HFFc6 (cell line): ENCODE measurements around the gene LITAFD. TPM values are rescaled to one million over a fixed set of nuclear protein-coding genes. Genes with fewer than 3 reads are reported as not detected.

Experiments
- DNase-seq: peaks from one replicate; pipeline ENCODE4 v3.0.0-alpha.2; 2018
- H3K27ac Mint-ChIP-seq: 2 replicates; pipeline ENCODE4 v1.8.0; 2020; ENCODE audit warnings: mild to moderate bottlenecking, mixed read lengths
- H3K27me3 Mint-ChIP-seq: 2 replicates; pipeline ENCODE4 v1.8.0; 2021; ENCODE audit warnings: mild to moderate bottlenecking, moderate library complexity, mixed read lengths; ENCODE audit not compliant: insufficient read depth
- H3K36me3 Mint-ChIP-seq: 2 replicates; pipeline ENCODE4 v1.8.0; 2021; ENCODE audit warnings: low read depth, mixed read lengths
- H3K4me1 Mint-ChIP-seq: 2 replicates; pipeline ENCODE4 v1.8.0; 2020; ENCODE audit warnings: low read depth, mixed read lengths
- H3K4me3 Mint-ChIP-seq: 2 replicates; pipeline ENCODE4 v1.8.0; 2020; ENCODE audit warnings: mild to moderate bottlenecking, moderate library complexity, mixed read lengths
- H3K9me3 Mint-ChIP-seq: 2 replicates; pipeline ENCODE4 v1.8.0; 2020; ENCODE audit warnings: mild to moderate bottlenecking, mixed read lengths
- CTCF ChIP-seq: fragments of 200-600 bp; sonication (generic); IDR thresholded peaks from 2 replicates; pipeline ENCODE4 v1.5.0; 2021; ENCODE audit warnings: antibody characterized with exemption, mild to moderate bottlenecking
- total RNA-seq, 6 experiments: library from RNA; stranded (reverse); fragmentation: NEBNext Ultra II Directional; extraction: Animal tissue kit (Norgen Biotek cat#: 25700); gene quantifications; 2 replicates in 1 of 6; 3 replicates in 5 of 6; pipeline ENCODE4 v1.2.3, GENCODE V29; 2021

The LITAFD gene
- total RNA-seq, 6 experiments from 2014 or later, result not detected

- peak overlapping the region; percentile 36; the same call in 1 of the 2 replicates for H3K27ac Mint-ChIP-seq
- peaks cover 30% of the 10 kb centered on the region for H3K36me3 Mint-ChIP-seq
- no peak for TF ChIP-seq CTCF
- H3K4me3 Mint-ChIP-seq, result no peak overlapping the region
- H3K27me3 Mint-ChIP-seq, result peaks cover 21% of the 10 kb centered on the region
- no peak for DNase-seq
- H3K9me3 Mint-ChIP-seq, result no peaks in the 10 kb centered on the region
- H3K4me1 Mint-ChIP-seq, result peaks cover 30% of the 10 kb centered on the region
Observed at GRCh38 chr16:8858994-8859912, 22.9 kb upstream of the LITAFD start.

- TF ChIP-seq CTCF, result no peak
- DNase-seq, result no peak
- Mint-ChIP-seq H3K4me1 (peaks cover 39% of the 10 kb centered on the region), H3K27me3 (peaks cover 23% of the 10 kb centered on the region), H3K9me3 (no peaks in the 10 kb centered on the region), H3K4me3 (no peak overlapping the region), H3K27ac (peak overlapping the region; percentile 45; the same call in 1 of the 2 replicates), H3K36me3 (peaks cover 24% of the 10 kb centered on the region)
Observed at GRCh38 chr16:8859913-8860881, 22.0 kb upstream of the LITAFD start.

- Mint-ChIP-seq H3K4me3 (no peak overlapping the region), H3K4me1 (peaks cover 53% of the 10 kb centered on the region), H3K36me3 (peaks cover 13% of the 10 kb centered on the region), H3K9me3 (no peaks in the 10 kb centered on the region), H3K27me3 (peaks cover 20% of the 10 kb centered on the region), H3K27ac (no peak overlapping the region)
- TF ChIP-seq CTCF, result no peak
- DNase-seq, result no peak
Observed at GRCh38 chr16:8861563-8862308, 20.4 kb upstream of the LITAFD start.

- H3K4me1 Mint-ChIP-seq, result peaks cover 60% of the 10 kb centered on the region
- TF ChIP-seq CTCF, result no peak
- no peaks in the 10 kb centered on the region for H3K9me3 Mint-ChIP-seq
- peaks cover 10% of the 10 kb centered on the region for H3K36me3 Mint-ChIP-seq
- H3K27ac Mint-ChIP-seq, result peak overlapping the region; percentile 42; the same call in 1 of the 2 replicates
- DNase-seq, result no peak
- no peak overlapping the region for H3K4me3 Mint-ChIP-seq
- peaks cover 20% of the 10 kb centered on the region for H3K27me3 Mint-ChIP-seq
Observed at GRCh38 chr16:8862309-8863130, 19.6 kb upstream of the LITAFD start.
